Activated CD4-positive, alpha-beta T cell treated with anti-CD3 and anti-CD28 coated beads for 4 hours (primary cell): ENCODE measurements around the gene SLC30A2.

Experiments
- DNase-seq, 2 donors: peaks; one replicate each; pipeline ENCODE4 v3.0.0-alpha.2; 2020

The SLC30A2 gene

GRCh38 chr1:25993197-25993951 lies 52.5 kb downstream of the SLC30A2 start:
- DNase-seq = no peak

- DNase-seq = no peak
Measured at GRCh38 chr1:25992689-25993171, 53.2 kb downstream of the SLC30A2 start.

GRCh38 chr1:25991937-25992688 lies 53.8 kb downstream of the SLC30A2 start:
- DNase-seq = no peak

- DNase-seq = peak; percentile 28 to 33
Measured at GRCh38 chr1:25990702-25991395, 55.1 kb downstream of the SLC30A2 start.

GRCh38 chr1:25990251-25990650 lies 55.7 kb downstream of the SLC30A2 start:
- DNase-seq = no peak

GRCh38 chr1:25989440-25990234 lies 56.3 kb downstream of the SLC30A2 start:
- DNase-seq = no peak

- no peak for DNase-seq
Measured at GRCh38 chr1:25987951-25988350, 58.0 kb downstream of the SLC30A2 start.
